Left lung (tissue), 10 donors: Measurements from ENCODE around the gene MYO7A. TPM values are rescaled to one million over a fixed set of nuclear protein-coding genes. Genes with fewer than 3 reads are reported as not detected.
"Not testable (repeated sequence)": the region's sequence is repeated elsewhere in the genome, so short reads cannot be mapped to it uniquely, and the experiment has no call there.

Experiments
- ATAC-seq: fragments of 200-7000 bp; cut with Tn5 transposase; one replicate; pipeline ENCODE4 v1.9.1; 2020; ENCODE audit warnings: moderate library complexity
- DNase-seq, 4 donors: peaks; one replicate each; pipeline ENCODE4 v3.0.0-alpha.2; 2013 to 2020
- H3K27ac ChIP-seq, 2 donors: fragments of 200-600 bp; sonication (generic) in 1 of 2; one replicate each; pipeline versions ENCODE4 v1.5.0 to v1.8.0; 2020 to 2021
- H3K27me3 ChIP-seq, 2 donors: fragments of 200-600 bp; sonication (generic) in 1 of 2; one replicate each; pipeline versions ENCODE4 v1.5.0 to v1.8.0; 2020 to 2021
- H3K36me3 ChIP-seq, 2 donors: fragments of 200-600 bp; sonication (generic) in 1 of 2; one replicate each; pipeline versions ENCODE4 v1.5.0 to v1.8.0; 2020 to 2021
- H3K4me1 ChIP-seq, 2 donors: fragments of 200-600 bp; one replicate each; pipeline ENCODE4 v1.8.0; 2021
- H3K4me3 ChIP-seq, 2 donors: fragments of 200-600 bp; sonication (generic) in 1 of 2; one replicate each; pipeline versions ENCODE4 v1.5.0 to v1.8.0; 2020 to 2021; ENCODE audit warnings: mild to moderate bottlenecking in 1 of 2
- H3K9me3 ChIP-seq, 2 donors: fragments of 200-600 bp; sonication (generic) in 1 of 2; one replicate each; pipeline versions ENCODE4 v1.5.0 to v1.8.0; 2020 to 2021
- CTCF ChIP-seq, 2 donors: fragments of 200-600 bp; sonication (generic) in 1 of 2; IDR thresholded peaks; one replicate each; pipeline versions ENCODE4 v1.5.0 to v1.8.0; 2021; ENCODE audit warnings: antibody characterized with exemption in 2 of 2
- intact Hi-C, 2 donors: fragments of 100-400 bp; cut with DNase I; formaldehyde crosslinking; loops; one replicate each; pipeline versions ENCODE4 v1.11.2 to v1.14.2; 2022
- polyA plus RNA-seq, 6 donors: library from polyadenylated mRNA; unstranded; fragments of 120-200 nt; gene quantifications; one replicate each; pipeline ENCODE4 v1.2.1, GENCODE V29; 2013; ENCODE audit not compliant: insufficient read length in 6 of 6
- total RNA-seq, 2 donors: library from RNA; stranded (reverse); fragmentation: NEBNext Ultra II Directional; extraction: Animal tissue kit (Norgen Biotek cat#: 25700); gene quantifications; one replicate each; pipeline ENCODE4 v1.2.1, GENCODE V29; 2021
- donor health status: DM: no; HTN: yes; CAD: no.
- donor health status: DM: no; HTN: no; CAD: no.

MYO7A gene
- total and polyA plus RNA-seq, 8 donors: 4.8 to 13.5 (median 5.8) TPM

- H3K4me3 ChIP-seq: no peak overlapping the region
- peak in 1 of 4 donors; percentile 38 for DNase-seq
- H3K4me1 ChIP-seq: no peaks in the 10 kb centered on the region
- no peak for ATAC-seq
- no peaks in the 10 kb centered on the region for H3K9me3 ChIP-seq
- intact Hi-C loops: no loop called here
- no peak for TF ChIP-seq CTCF (IDR thresholded peaks at IDR 0.05)
- H3K36me3 ChIP-seq: no peaks in the 10 kb centered on the region
- no peak overlapping the region for H3K27ac ChIP-seq
- no peaks in the 10 kb centered on the region for H3K27me3 ChIP-seq
These were observed 31.4 kb upstream of the MYO7A start for GRCh38 chr11:77096591-77097019.

GRCh38 chr11:77097180-77097579 is 30.9 kb upstream of the MYO7A start:
- ATAC-seq, H3K36me3 ChIP-seq, intact Hi-C loops, H3K4me3 ChIP-seq, H3K9me3 ChIP-seq, DNase-seq, H3K27ac ChIP-seq, H3K4me1 ChIP-seq, H3K27me3 ChIP-seq: not testable (repeated sequence)

GRCh38 chr11:77100166-77101042 is 27.6 kb upstream of the MYO7A start:
- Histone ChIP-seq H3K27me3 (no peaks in the 10 kb centered on the region), H3K36me3 (no peaks in the 10 kb centered on the region), H3K4me3 (no peak overlapping the region), H3K9me3 (no peaks in the 10 kb centered on the region), H3K27ac (no peak overlapping the region), H3K4me1 (no peaks in the 10 kb centered on the region)
- TF ChIP-seq CTCF (IDR thresholded peaks at IDR 0.05): no peak
- DNase-seq (peak in 1 of 4 donors; percentile 55), ATAC-seq (no peak)
- intact Hi-C loops: no loop called here

GRCh38 chr11:77101043-77101537 is 27.0 kb upstream of the MYO7A start:
- no peak for TF ChIP-seq CTCF (IDR thresholded peaks at IDR 0.05)
- ATAC-seq (no peak), DNase-seq (no peak)
- Histone ChIP-seq H3K27me3 (no peaks in the 10 kb centered on the region), H3K9me3 (no peaks in the 10 kb centered on the region), H3K4me3 (no peak overlapping the region), H3K27ac (no peak overlapping the region), H3K36me3 (no peaks in the 10 kb centered on the region), H3K4me1 (no peaks in the 10 kb centered on the region)
- intact Hi-C loops: no loop called here

- Histone ChIP-seq H3K27ac (no peak within 1 kb of the TSS), H3K4me3 (no peak within 1 kb of the TSS), H3K27me3 (no peaks in the 10 kb centered on the region), H3K4me1 (no peaks in the 10 kb centered on the region), H3K36me3 (no peaks in the 10 kb centered on the region), H3K9me3 (no peaks in the 10 kb centered on the region)
- DNase-seq (peak in 1 of 4 donors; percentile 74), ATAC-seq (no peak)
- intact Hi-C loops: no loop called here
- TF ChIP-seq CTCF (IDR thresholded peaks at IDR 0.05): no peak
These were observed 25.5 kb upstream of the MYO7A start, which contains the start of gene OMP for GRCh38 chr11:77102246-77103210. Gene OMP (plus strand): TSS chr11:77102840. CDS start chr11:77102840, 0 bp downstream.
